ENCODE data around the gene SRPK2. TPM values are rescaled to one million over a fixed set of nuclear protein-coding genes. Genes with fewer than 3 reads are reported as not detected.

The SRPK2 gene
- total and polyA plus RNA-seq, 4 donors = 7.8 to 19.7 (median 16.7) TPM

DNA sequence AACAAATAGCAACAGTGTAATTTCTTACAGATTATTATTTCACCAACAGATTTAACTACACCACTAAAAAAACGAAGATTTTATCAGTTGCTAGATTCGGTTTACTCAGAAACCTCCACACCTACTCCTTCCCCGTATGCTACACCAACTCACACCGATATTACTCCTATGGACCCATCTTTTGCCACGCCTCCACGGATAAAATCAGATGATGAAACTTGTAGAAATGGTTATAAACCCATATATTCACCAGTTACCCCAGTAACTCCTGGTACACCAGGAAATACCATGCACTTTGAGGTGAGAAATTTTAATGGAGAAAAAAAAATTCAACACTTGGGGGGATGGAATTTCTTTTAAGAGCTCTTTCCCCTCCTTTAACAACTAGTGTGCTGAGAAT, 282.2 kb downstream of the SRPK2 start:
- H3K27me3 ChIP-seq (ENCODE audit: control insufficient read depth in 4 of 4, insufficient read depth in 4 of 4, low read length in 3 of 4) = no peaks in the 10 kb centered on the region
- H3K9me3 ChIP-seq (ENCODE audit: control insufficient read depth in 4 of 4, low read length in 3 of 4) = no peaks in the 10 kb centered on the region
- peaks cover 1 to 4% (median 3%) of the 10 kb centered on the region in 4 donors for H3K4me1 ChIP-seq (ENCODE audit: control insufficient read depth in 4 of 4, insufficient read depth in 4 of 4, low read length in 3 of 4)
- no peak for DNase-seq (ENCODE audit: low spot score)
- 90% methylated on average over 6 of the region's 6 CpGs for WGBS
- no peak overlapping the region for H3K9ac ChIP-seq (ENCODE audit: low read depth in 1 of 2, low read length in 2 of 2)
- H3K27ac ChIP-seq (ENCODE audit: low read depth in 1 of 2, low read length in 2 of 2) = no peak overlapping the region
- H3K36me3 ChIP-seq (ENCODE audit: control insufficient read depth in 4 of 4, insufficient read depth in 3 of 4, low read depth in 1 of 4, low read length in 3 of 4) = peaks cover 5 to 50% (median 44%) of the 10 kb centered on the region in 4 donors
- no peak for TF ChIP-seq REST (IDR thresholded peaks at IDR 0.05)
- no peak for TF ChIP-seq ATF3 (IDR thresholded peaks at IDR 0.05)
- no peak for TF ChIP-seq GABPA (IDR thresholded peaks at IDR 0.05 in 1 of 2, conservative IDR thresholded peaks at IDR 0.05 in 1 of 2)
- no peak for TF ChIP-seq NR2F2 (IDR thresholded peaks at IDR 0.05)
- no peak for TF ChIP-seq HNF4A (conservative IDR thresholded peaks at IDR 0.05)
- TF ChIP-seq, protein P1, sequence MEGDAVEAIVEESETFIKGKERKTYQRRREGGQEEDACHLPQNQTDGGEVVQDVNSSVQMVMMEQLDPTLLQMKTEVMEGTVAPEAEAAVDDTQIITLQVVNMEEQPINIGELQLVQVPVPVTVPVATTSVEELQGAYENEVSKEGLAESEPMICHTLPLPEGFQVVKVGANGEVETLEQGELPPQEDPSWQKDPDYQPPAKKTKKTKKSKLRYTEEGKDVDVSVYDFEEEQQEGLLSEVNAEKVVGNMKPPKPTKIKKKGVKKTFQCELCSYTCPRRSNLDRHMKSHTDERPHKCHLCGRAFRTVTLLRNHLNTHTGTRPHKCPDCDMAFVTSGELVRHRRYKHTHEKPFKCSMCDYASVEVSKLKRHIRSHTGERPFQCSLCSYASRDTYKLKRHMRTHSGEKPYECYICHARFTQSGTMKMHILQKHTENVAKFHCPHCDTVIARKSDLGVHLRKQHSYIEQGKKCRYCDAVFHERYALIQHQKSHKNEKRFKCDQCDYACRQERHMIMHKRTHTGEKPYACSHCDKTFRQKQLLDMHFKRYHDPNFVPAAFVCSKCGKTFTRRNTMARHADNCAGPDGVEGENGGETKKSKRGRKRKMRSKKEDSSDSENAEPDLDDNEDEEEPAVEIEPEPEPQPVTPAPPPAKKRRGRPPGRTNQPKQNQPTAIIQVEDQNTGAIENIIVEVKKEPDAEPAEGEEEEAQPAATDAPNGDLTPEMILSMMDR (IDR thresholded peaks at IDR 0.05; ENCODE audit: low read depth, low read length, missing input control) = no peak
- TF ChIP-seq FOXA2 (IDR thresholded peaks at IDR 0.05) = no peak
- no peak for TF ChIP-seq SP1 (IDR thresholded peaks at IDR 0.05)
- no peak for TF ChIP-seq HNF4G (IDR thresholded peaks at IDR 0.05)
- TF ChIP-seq MAX (IDR thresholded peaks at IDR 0.05) = no peak
- TF ChIP-seq RXRA (IDR thresholded peaks at IDR 0.05) = no peak
- no peak for TF ChIP-seq YY1 (IDR thresholded peaks at IDR 0.05)
- no peak for TF ChIP-seq EGR1 (IDR thresholded peaks at IDR 0.05; ENCODE audit: low read depth in 2 of 2)
- TF ChIP-seq, protein P2, sequence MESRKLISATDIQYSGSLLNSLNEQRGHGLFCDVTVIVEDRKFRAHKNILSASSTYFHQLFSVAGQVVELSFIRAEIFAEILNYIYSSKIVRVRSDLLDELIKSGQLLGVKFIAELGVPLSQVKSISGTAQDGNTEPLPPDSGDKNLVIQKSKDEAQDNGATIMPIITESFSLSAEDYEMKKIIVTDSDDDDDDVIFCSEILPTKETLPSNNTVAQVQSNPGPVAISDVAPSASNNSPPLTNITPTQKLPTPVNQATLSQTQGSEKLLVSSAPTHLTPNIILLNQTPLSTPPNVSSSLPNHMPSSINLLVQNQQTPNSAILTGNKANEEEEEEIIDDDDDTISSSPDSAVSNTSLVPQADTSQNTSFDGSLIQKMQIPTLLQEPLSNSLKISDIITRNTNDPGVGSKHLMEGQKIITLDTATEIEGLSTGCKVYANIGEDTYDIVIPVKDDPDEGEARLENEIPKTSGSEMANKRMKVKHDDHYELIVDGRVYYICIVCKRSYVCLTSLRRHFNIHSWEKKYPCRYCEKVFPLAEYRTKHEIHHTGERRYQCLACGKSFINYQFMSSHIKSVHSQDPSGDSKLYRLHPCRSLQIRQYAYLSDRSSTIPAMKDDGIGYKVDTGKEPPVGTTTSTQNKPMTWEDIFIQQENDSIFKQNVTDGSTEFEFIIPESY (IDR thresholded peaks at IDR 0.05) = no peak
- TF ChIP-seq JUND (IDR thresholded peaks at IDR 0.05) = no peak
- no peak for TF ChIP-seq TAF1 (conservative IDR thresholded peaks at IDR 0.05)
- no peak for TF ChIP-seq FOXA1 (IDR thresholded peaks at IDR 0.05)
- H3K4me3 ChIP-seq (ENCODE audit: low read depth in 1 of 3, low read length in 3 of 3) = no peak overlapping the region
